ENCODE results near the gene CHAD.

The CHAD gene

DNA sequence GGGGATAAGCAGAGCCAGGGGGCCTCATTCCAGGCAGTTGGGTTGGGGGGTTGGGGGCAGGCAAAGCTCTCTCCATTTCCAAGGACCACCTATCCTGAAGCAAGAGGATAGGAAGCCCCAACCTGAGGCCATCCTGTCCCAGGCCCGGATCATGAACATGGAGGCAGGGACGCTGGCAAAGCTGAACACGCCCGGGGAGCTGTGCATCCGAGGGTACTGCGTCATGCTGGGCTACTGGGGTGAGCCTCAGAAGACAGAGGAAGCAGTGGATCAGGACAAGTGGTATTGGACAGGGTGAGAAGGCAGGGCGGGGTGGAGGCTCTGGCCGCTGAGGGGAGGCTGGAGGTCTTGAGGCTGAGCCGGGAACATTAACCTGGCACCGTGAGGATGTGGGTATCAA, 3.6 kb upstream of the CHAD start:
- no peak for DNase-seq

GRCh38 chr17:50471009-50471905, 2.6 kb upstream of the CHAD start:
- no peak for DNase-seq

GRCh38 chr17:50470426-50470825, 1.7 kb upstream of the CHAD start:
- no peak for DNase-seq

- DNase-seq, result no peak
These were observed 1.1 kb upstream of the CHAD start for GRCh38 chr17:50469671-50470305.

DNA sequence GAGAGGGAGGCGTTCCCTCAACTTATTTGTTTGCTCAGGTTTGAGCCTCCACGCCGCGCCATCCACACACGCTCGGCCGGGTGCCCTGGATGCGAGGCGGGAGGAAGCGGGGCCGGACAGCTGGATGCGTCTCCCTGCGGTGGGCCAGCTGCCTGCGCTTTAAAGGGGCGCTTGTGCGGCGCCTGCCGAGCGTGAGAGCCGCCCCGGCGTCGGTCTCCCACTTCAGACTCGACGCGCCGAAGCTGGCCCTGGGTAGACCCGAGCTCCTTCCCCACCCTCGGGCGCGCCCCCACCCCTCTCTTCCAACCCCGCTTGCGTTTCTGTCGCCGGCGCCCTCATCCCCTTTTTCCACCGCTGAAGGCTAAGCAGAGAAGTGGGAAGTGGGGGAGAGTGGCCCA, 527 bp upstream of the CHAD start:
- DNase-seq, result no peak

- no peak for DNase-seq
These were observed 801 bp downstream of the CHAD start for GRCh38 chr17:50467855-50468303.

- no peak for DNase-seq
These were observed 1.4 kb downstream of the CHAD start for GRCh38 chr17:50467114-50467854.

DNA sequence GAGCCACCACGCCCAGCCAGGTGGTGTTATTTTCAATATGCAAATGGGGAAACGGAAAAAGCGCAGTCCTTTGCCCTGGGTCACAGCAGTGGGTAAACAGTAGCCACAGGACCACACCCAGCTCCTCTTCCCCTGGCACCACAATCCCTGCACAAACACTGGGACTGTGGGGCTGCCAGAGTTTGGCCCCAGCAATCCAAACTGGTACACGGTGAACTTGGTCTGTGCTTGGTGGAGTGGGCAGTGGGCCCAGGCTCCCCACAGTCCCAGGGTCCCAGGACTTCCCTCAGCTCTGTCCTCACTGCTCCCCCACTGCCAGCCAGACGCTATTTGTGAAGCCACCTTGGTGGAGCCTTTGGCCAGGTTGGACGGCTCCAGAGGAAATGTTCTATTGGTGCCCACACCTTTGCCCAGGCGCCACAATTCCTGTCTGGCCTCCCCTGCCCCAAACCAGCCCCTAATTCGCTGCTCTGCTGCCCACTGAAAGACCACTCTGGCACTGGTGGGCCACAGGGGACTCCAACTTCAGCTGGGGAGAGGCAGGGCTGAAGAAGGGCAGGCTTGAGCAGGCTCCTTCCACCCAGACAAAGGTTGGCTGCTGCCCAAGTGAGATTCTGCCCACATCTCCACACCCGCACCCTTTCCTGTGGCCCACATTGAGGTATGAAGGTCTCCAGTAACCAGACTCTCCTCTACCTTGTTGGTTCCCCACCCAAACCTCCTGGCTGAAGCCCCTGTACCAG, 2.1 kb downstream of the CHAD start:
- DNase-seq, result no peak

DNA sequence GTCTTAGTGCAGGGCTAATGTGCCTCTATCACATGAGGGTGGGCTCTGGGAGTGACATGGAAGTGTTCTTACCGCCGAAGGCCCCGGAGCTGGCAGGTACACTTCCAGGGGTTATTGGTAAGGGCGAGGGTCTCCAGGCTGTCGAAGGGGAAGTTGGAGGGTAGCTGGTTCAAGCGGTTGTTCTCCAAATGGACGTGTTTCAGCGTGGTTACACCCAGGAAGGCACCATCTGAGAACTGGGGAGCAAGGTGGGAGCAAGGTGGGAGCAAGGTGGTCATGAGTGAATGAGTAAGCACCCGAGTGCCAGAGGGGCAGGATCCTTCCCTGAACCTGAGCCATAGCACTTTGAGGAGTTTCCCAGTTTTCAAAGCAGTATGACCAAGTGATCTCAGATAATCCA, 3.0 kb downstream of the CHAD start:
- no peak for DNase-seq

GRCh38 chr17:50465171-50465570, 3.5 kb downstream of the CHAD start:
- DNase-seq, result no peak

- no peak for DNase-seq
These were observed 3.9 kb downstream of the CHAD start for GRCh38 chr17:50464736-50465135.

- DNase-seq, result no peak
These were observed 4.6 kb downstream of the CHAD start for GRCh38 chr17:50464121-50464520.

GRCh38 chr17:50462446-50462845, 6.2 kb downstream of the CHAD start:
- DNase-seq, result no peak

GRCh38 chr17:50461550-50462132, 7.0 kb downstream of the CHAD start:
- no peak for DNase-seq

DNA sequence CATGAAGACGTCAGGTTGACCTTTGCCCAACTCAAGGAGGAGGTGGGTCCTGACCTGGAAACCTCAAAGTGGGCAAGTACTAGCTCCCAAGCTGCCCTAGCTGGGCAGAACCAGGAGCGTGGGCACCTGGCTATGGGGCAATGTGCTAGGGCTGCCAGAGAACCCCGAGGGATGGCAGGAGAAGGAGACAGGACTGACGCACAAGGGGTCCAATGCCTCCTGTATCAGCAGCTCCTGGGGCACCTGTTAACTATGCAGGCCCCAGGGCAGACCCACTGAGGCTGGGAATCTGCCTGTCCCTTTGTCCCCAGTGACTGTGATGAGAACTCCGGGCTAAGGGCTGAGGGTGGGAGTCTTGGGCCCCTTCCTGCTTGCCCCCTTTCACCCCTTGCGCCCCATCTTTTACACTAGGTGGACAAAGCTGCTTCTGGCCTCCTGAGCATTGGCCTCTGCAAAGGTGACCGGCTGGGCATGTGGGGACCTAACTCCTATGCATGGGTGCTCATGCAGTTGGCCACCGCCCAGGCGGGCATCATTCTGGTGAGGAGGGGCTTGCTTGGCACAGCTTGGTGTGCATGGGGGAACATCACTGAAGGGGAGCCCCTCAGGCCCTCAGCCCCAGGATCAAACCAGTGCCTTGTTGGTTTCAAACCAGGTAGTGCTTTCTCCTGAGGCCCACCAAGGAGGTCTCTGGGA, 7.7 kb downstream of the CHAD start:
- no peak for DNase-seq

GRCh38 chr17:50459756-50460155, 8.9 kb downstream of the CHAD start:
- no peak for DNase-seq

DNA sequence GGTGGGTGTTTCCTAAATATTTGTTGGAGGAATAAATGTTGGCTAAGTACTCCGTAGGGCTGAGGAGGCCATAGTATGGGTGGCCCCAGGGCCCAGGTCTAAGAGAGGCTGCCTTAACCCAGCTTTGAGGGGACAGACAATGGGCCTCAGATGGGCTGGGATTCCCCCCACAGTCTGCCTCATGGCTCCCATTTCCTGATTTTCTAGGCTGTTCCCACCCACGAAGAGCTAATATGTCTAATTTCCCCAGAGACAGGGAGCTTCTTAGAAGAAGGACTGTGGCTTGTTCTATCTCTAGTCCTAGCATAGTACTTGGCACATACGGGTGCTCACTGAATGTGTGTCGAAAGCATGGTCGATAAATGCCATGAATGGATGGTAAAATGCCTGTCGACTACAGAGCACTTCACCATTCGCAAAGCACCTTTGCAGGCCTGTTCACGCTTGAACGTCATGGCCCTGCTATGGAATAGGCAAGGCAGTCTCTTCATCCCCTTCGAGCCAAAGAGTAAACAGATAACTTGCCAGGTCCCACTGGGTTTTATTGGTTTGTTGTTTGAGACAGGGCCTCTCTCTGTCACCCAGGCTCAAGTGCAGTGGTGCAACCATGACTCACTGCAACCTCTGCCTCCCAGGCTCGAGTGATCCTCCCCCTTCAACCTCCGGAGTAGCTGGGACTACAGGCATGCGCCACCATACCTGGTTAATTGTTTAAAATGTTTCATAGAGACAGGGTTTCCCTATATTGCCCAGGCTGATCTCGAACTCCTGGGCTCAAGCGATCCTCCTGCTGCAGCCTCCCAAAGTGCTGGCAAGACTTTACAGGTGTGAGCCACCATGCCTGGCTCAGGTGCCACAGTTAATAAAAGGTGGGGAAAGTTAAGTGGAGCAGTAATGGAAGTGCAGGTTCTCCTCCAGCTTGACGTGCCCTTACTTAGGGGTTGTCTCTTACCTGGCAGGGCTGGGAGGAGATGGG, 9.7 kb downstream of the CHAD start:
- DNase-seq, result no peak

DNA sequence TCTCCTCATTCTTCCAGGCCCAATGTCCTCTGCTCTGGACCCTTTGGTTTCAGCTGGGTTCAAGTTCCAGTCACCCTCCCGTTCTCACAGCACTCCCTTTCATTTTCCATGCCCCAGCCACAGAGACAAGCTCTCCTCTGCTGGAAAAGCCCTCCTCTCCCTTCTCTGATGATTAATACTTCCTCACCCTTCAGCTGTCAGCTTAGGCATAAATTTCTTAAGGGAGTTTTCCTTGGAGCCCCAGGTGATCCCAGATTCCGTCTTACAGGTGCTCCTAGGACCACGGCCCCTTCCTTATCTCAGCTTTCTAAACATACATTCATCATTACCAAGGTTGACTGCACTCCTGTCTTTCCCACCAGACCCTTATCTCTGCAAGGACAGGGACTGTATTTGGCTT, 10.4 kb downstream of the CHAD start:
- no peak for DNase-seq

GRCh38 chr17:50457621-50458020, 11.1 kb downstream of the CHAD start:
- DNase-seq, result no peak

DNA sequence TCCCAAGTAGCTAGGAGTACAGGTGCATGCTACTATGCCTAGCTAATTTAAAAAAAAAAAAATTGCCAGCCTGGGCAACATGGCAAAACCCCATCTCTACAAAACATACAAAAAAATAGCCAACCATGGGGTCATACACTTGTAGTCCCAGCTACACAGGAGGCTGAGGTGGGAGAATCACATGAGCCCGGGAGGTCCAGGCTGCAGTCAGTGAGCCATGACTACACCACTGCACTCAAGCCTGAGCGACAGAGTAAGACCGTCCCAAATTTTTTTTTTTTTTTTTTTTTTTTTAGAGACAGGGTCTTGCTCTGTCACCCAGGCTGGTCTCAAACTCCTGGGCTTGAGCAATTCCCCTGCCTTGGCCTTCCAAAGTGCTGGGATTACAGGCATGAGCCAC, 14.8 kb downstream of the CHAD start:
- no peak for DNase-seq

All from CD4-positive, alpha-beta T cell treated with Interleukin-21 for 1 hour (primary cell).